AG09319 (cell line): ENCODE results near the gene SMARCE1.

Experiments
- DNase-seq: peaks from one replicate; pipeline ENCODE4 v3.0.0-alpha.2; 2010; ENCODE audit warnings: low read depth; ENCODE audit errors: extremely low read depth
- TF ChIP-seq, protein P1 (sequence below): IDR thresholded peaks from 2 replicates; pipeline ENCODE4 v1.5.1; 2011; ENCODE audit warnings: low read depth, mild to moderate bottlenecking, inconsistent platforms, low read length, moderate library complexity

Gene SMARCE1

DNA sequence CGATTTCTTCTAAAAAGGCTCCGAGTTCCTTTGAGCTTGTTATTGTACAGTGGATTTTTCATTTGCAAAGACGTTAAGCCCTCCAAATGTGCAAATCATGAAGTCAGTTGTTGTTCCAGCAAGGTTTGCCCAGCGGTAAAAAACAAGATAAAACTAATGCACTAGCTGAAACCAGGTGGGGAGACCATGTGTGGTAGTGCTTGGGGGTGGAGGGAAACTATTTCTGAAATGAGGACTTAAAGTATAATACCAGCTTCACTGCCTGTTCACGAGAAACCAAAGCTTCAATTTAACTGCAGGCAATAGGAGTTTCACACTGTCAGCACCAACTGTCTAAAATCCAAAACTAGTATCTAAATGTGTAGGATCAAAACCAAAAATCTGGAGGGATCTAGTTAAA is 22.3 kb downstream of the SMARCE1 start:
- no peak for DNase-seq

DNA sequence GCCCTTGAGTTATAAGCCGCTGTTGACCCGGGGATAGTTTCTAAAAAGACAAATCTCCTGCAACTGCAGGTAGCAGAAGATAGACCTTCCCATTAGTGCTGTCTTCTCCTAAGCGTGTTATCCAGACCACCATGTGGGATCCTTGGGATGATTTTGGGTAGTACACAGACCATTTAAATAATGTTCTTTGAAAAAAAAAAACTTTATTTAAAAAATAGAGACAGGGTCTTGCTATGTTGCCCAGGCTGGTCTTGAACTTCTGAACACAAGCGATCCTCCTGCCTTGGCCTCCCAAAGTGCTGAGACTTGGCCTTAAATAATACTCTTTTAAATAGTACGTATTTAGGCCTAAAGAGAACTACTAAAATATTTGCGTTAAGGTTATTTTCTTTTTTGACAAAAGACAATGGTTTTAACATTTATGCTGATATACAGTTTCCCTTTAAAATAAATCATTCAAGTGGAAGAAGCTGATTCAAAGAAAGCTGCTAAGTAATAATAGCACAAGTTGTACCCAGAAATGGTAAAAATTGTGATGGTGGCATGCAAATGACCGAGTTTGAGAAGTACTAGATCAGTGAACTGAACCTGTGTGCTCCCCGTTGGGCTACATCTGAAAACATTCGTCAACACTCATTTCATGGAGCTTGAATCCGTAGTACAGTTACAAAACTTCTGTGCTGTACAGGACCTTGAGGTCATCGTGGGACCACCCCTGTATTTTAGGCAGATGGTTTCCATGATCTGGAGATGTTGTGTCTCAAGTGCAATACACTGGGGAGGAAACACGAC is 24.0 kb downstream of the SMARCE1 start:
- TF ChIP-seq, protein P1, sequence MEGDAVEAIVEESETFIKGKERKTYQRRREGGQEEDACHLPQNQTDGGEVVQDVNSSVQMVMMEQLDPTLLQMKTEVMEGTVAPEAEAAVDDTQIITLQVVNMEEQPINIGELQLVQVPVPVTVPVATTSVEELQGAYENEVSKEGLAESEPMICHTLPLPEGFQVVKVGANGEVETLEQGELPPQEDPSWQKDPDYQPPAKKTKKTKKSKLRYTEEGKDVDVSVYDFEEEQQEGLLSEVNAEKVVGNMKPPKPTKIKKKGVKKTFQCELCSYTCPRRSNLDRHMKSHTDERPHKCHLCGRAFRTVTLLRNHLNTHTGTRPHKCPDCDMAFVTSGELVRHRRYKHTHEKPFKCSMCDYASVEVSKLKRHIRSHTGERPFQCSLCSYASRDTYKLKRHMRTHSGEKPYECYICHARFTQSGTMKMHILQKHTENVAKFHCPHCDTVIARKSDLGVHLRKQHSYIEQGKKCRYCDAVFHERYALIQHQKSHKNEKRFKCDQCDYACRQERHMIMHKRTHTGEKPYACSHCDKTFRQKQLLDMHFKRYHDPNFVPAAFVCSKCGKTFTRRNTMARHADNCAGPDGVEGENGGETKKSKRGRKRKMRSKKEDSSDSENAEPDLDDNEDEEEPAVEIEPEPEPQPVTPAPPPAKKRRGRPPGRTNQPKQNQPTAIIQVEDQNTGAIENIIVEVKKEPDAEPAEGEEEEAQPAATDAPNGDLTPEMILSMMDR: no peak
- no peak for DNase-seq

More for the DNA sequence above, 22.3 kb downstream of the SMARCE1 start:
- TF ChIP-seq, protein P1: no peak

DNA sequence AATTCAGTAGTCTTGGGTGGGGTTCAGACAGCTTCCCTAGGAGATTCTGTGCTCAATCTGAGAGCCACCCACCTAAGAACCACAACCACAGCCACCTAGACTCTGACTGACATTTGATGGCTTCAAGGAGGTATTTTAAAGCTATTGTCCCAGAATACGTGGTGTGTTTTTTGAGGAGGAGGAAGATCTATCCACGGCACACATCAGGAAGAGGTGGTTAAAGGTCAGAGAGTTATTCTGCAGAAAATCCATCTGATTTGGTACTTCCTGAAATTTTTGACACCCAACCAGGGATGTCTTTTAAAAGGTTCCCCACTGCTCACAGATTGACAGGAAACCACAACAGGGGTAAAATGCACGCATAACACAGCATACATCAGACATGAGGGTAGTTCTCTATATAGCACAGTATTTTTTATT is 25.1 kb downstream of the SMARCE1 start:
- TF ChIP-seq, protein P1: no peak
- no peak for DNase-seq

DNA sequence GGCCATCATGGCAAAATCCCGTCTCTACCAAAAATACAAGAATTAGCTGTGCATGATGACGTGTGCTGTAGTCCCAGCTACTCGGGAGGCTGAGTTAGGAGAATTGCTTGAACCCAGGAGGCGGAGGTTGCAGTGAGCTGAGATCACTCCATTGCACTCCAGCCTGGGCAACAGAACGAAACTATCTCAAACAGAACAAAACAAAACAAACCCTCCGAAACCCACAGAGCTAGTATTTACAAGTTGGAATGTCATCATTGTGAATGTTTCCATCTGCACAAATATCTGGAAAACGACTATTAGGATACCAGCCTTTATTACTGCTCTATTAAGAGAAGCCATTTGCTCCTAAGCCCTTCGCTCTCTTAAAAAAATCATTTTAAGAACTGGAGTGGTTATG is 26.0 kb downstream of the SMARCE1 start:
- TF ChIP-seq, protein P1: no peak
- no peak for DNase-seq

DNA sequence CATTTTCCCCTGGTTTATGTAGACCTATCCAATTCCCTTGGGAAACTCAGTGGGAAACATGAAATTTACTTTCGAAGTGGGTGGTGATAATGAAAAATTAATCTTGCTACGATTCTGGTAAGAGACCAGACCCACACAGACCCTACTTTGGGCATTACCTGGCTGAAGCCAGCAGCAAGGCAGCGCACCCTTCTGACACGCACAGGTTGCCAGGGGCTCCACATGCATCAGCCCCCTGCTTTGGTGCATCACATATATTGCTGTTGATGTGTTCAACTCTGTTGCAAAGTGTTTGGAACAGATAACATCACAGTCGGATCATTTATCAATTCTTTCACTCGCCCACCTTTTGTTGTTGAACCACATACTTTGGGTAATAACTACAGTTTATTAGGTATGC is 26.6 kb downstream of the SMARCE1 start:
- TF ChIP-seq, protein P1: no peak
- no peak for DNase-seq

DNA sequence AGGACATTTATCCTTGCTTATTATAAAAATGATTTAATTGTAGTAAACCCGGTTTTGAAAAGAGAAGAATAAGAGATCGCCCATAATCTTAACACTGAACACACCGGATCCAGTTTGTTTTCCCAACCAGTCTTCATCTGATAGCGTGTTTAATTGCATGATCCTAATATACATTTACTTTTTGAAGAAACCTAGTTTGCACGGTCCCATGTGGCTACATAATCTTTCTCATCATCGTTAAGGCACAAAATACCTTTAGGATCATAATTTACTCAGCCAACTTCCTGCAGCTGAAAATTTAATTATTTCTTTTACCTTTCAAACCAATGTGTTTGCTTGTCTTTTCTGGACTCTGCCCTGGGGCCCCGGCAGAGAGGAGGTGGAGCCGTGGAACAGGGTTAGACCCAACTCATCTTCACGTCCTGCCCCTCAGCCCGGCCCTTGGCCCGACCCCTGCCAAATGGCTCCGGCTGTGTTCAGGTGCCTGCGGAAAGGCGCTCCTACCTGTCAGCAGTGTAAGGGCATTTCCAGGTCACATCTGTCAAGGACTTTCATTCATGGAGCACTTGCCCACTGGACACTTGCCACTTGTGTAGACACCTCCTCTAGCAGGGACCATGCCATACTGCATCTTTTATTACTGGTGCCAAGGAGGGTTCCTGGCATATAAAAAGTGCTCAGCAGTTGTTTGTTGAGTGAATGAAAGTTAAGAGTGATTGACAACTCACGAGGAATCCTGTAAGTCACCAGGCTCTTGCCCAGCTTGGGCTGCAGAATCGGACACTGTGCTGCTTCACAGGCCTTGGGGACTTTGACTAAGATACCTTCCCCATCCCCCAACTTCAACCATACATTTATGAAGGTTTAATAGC is 28.6 kb downstream of the SMARCE1 start:
- no peak for DNase-seq
- TF ChIP-seq, protein P1: no peak
